ENCODE data around the gene ZNF124. TPM values are rescaled to one million over a fixed set of nuclear protein-coding genes. Genes with fewer than 3 reads are reported as not detected.

Gene ZNF124
- total and polyA plus RNA-seq, 7 donors, result 4.5 to 122 (median 43.2) TPM

DNA sequence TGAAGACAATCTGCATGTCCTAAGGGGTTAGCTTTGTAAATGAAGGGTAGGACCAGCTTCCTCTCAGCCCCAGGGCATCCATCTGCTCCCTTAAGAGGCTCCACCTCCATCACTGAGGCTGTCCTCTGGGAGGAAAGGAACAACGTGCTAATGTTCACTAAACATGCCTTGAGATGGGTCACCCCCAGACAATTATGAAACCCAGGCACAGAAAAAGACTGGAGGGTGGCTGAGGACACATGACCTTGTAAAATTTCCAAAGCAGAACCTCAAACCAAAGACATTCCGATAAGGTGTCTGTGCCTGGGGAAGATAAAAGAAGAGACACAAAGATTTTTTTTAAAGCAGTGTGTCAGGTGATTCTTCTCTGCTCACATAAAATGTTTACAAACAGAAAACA lies 37.6 kb upstream of the ZNF124 start:
- Histone ChIP-seq H3K9me3 (no peaks in the 10 kb centered on the region), H3K36me3 (no peaks in the 10 kb centered on the region), H3K27me3 (no peaks in the 10 kb centered on the region), H3K27ac (no peak overlapping the region), H3K4me3 (peak overlapping the region in 3 of 4 donors; percentile 83 to 93 (median 89)), H3K4me1 (peaks cover 0 to 16% (median 11%) of the 10 kb centered on the region in 4 donors)
- WGBS, 2 donors, result 31 to 40% methylated on average over 2 of the region's 2 CpGs
- intact Hi-C loops (cut with DNase I), result loop anchor here (5.0 kb wide), 1 partner anchor 37 kb away; the partner anchor contains the start of gene ZNF124
- no peak for DNase-seq
- TF ChIP-seq EP300 (IDR thresholded peaks at IDR 0.05), result no peak
- no peak for TF ChIP-seq CTCF (IDR thresholded peaks at IDR 0.05)
- no peak for TF ChIP-seq POLR2AphosphoS5 (IDR thresholded peaks at IDR 0.05)

GRCh38 chr1:247204177-247204647 lies 32.4 kb upstream of the ZNF124 start:
- Histone ChIP-seq H3K27me3 (no peaks in the 10 kb centered on the region), H3K27ac (no peak overlapping the region), H3K4me1 (peaks cover 0 to 8% (median 3%) of the 10 kb centered on the region in 4 donors), H3K4me3 (no peak overlapping the region), H3K36me3 (peaks cover 0 to 11% (median 0%) of the 10 kb centered on the region in 4 donors), H3K9me3 (no peaks in the 10 kb centered on the region)
- 87 to 91% methylated on average over 7 of the region's 7 CpGs for WGBS, 2 donors
- TF ChIP-seq CTCF (IDR thresholded peaks at IDR 0.05) (no peak), EP300 (IDR thresholded peaks at IDR 0.05) (no peak), POLR2AphosphoS5 (IDR thresholded peaks at IDR 0.05) (no peak)
- DNase-seq, result no peak
- intact Hi-C loops (cut with DNase I), result no loop called here

- intact Hi-C loops (cut with DNase I), result no loop called here
- Histone ChIP-seq H3K9me3 (peaks cover 0 to 5% (median 0%) of the 10 kb centered on the region in 4 donors), H3K27me3 (no peaks in the 10 kb centered on the region), H3K27ac (no peak overlapping the region), H3K4me3 (no peak overlapping the region), H3K36me3 (peaks cover 0 to 61% (median 9%) of the 10 kb centered on the region in 4 donors), H3K4me1 (no peaks in the 10 kb centered on the region)
- no peak for TF ChIP-seq POLR2A (IDR thresholded peaks at IDR 0.05)
- no peak for TF ChIP-seq CTCF (IDR thresholded peaks at IDR 0.05)
- TF ChIP-seq POLR2AphosphoS5 (IDR thresholded peaks at IDR 0.05), result no peak
- TF ChIP-seq EP300 (IDR thresholded peaks at IDR 0.05), result no peak
- WGBS, 2 donors, result 73 to 82% methylated on average over 3 of the region's 3 CpGs
- no peak for DNase-seq
Measured at GRCh38 chr1:247198781-247199180, 27.0 kb upstream of the ZNF124 start.

GRCh38 chr1:247193958-247194357 lies 22.1 kb upstream of the ZNF124 start:
- Histone ChIP-seq H3K27me3 (no peaks in the 10 kb centered on the region), H3K4me3 (no peak overlapping the region), H3K9me3 (peaks cover 0 to 24% (median 15%) of the 10 kb centered on the region in 4 donors), H3K4me1 (no peaks in the 10 kb centered on the region), H3K36me3 (peaks cover 0 to 88% (median 24%) of the 10 kb centered on the region in 4 donors), H3K27ac (no peak overlapping the region)
- TF ChIP-seq POLR2A (IDR thresholded peaks at IDR 0.05) (no peak), POLR2AphosphoS5 (IDR thresholded peaks at IDR 0.05) (no peak), EP300 (IDR thresholded peaks at IDR 0.05) (no peak), CTCF (IDR thresholded peaks at IDR 0.05) (no peak)
- intact Hi-C loops (cut with DNase I), result no loop called here
- DNase-seq, result no peak

All from sigmoid colon (tissue), 7 donors.